GM11168 (cell line): ENCODE data around the gene RAPGEF4.
"Not testable (repeated sequence)": the region's sequence is repeated elsewhere in the genome, so short reads cannot be mapped to it uniquely, and the experiment has no call there.

Experiments
- in situ Hi-C: fragments of 300-500 bp; cut with MboI; formaldehyde crosslinking; loops from one replicate; pipeline ENCODE4 v1.12.0; 2022; ENCODE audit warnings: low sequenced_read_pairs; ENCODE audit not compliant: unreplicated experiment

RAPGEF4 gene

DNA sequence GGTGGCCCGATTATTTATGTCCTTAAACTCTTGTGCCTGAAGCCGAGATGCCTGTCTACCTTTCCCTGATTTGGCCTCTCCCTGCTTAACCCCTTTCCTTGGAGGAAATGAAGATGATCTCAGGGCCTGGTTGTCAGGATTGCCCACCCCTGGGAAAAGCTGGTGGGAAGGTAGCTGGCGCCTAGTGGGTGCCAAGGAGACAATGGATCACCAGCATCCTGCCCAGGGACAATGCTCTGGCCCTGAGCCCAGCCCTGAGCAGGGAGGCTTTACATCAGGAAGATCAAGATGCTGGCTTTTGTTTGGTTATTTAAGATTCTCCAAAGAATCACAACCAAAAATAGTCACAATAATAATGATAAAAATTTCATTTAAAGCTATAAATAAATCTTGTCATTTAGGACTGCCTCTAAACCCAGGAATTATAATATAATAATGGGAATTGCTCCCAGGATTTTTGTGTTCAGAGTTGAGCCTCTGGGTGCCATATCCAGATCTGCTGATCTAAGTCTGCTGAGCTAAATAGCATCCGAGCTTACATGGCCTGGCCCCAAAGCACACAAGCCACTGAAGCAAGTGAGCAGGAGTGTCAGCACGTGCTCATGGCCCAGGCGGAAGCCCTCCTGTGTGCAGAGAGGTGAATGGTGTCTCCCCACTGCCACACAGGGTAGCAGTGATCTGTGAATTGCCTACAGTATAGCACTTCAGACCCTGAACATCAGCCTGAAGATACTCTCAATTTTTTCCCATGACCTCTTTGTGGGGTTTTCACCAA, 282.2 kb downstream of the RAPGEF4 start:
- in situ Hi-C loops, result no loop called here

DNA sequence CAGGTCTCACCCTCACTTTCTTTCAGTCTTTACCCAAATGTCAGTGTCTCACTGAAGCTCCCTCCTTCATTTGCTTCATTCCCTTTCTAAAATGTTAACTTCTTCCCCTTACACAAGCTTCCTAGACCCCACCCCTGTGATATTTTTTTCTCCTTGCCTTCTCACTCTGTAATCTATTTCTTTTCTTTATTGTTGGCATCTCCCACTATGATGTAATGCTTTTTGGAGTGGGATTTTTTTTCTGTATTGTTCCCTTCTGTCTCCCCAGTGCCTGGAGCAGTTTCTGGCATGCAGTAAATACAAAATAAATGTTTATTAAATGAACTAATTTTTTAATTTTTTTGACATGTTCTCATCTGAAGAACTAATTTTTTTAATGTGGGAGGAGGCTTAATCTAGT, 284.1 kb downstream of the RAPGEF4 start:
- in situ Hi-C loops, result no loop called here

DNA sequence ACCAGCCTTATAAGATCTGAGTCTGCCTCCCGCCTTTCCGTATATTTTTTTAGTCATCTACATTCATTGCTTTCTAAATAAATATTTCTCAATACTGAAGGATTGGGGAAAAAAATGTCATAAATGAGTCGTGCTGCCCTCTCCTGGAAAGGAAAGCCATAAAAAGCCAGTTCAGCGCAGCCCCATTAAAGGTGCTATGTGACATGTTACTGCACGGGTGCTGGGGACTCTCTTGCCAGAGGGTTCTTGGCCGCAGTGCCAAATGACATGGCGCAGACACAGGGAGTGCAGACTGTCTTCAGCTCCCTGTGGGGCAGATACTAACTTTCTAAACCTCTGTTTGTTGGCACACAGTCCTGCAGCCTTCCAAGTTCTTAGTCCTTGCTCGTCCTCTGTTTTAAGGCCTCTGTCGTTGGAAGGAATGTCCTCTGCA, 286.3 kb downstream of the RAPGEF4 start:
- in situ Hi-C loops, result no loop called here

DNA sequence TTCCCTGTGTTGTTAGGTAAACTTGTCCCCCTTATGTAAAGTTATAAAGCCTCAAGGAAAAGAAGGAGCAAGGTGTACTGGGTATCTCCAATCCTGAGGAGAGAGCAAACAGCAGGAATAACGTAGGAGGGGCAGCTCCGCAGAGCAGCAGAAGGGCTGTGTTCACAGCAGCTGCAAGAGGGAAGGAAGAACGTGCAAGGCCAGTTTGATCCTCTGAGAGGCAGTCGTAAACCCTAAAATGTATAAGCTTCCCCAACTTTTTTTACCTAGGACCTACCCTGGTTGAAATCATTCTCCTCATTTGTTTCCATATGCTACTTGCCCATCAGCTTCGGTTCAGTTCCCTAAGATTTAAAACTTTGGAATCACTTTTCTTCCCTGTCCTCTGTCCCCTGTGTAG, 288.1 kb downstream of the RAPGEF4 start:
- in situ Hi-C loops, result no loop called here

DNA sequence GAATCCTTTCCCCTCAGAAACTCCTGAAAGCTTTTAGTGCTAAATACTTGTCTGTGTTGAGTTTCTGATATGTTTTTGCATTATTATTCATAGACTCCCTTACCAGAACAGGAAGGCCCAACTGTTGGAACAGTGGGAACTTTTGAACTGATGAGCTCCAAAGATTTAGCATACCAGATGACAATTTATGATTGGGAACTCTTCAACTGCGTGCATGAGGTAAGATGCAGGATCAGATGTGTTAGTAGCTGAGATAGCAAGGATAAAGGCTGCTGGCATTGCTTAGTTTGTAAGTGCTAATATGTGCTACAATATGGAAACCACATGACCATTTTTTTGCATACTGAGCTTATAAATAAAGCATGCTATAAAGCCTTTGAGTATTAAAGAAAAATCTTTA, 290.8 kb downstream of the RAPGEF4 start:
- in situ Hi-C loops, result no loop called here

DNA sequence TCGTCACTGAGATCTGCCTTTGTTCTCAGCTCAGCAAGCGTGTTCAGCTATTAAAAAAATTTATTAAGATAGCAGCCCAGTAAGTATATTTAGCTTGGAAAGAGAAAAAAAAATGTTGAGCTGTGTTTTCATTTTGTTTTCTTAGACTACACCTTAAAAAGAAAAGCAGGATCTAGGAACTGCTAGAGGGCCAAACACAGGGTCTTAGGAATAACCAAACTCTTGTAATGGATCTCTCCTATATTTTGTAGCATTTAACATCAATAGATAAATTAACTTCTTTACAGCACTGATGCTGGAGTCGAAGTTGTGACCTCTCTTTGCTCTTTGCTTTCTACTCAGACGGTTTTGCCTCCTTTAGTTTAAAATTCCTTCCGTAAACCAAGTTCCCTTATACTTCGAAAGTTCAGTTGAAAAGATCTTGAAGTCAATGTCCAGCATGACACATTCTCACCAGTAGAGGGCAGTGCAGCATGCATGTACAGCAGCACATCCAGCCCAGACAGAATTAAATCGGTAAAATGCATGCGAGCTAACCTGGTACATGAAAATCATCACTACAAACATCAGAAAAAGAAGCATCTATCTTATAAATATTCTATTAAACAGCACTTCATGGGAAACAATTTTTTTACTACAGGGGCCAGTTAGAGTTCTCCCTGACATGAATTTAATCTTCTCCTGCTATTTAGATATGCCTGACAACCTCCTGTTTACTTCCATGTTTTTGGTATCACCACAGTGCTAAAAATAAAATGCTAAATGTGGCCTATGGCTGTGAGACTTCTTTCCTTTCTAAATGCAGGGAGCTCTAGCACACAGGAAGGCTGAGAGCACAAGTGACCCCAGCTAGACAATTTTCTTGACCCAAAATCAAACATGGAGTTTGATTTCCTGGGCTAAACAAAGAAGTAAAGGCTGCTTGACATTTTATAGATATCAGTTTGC, 291.8 kb downstream of the RAPGEF4 start:
- in situ Hi-C loops, result no loop called here

DNA sequence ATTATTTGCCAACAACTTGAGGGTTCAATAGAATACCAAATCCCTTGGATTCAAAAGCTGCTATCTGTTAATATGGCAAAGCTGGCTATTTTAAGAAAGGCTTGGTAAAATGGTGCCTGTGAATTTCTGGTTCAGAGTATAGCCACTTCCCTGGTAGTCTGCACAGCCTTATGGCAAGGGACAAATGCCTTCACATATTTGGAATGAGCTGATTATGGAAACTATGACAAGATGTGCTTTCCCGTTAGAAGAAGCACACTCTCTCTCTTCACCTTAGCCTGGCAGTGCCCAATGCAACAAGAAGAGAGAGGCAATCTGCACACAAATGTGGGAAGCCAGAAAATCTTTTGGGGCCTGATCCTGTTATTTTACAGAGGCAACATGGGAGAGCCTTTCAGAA, 292.5 kb downstream of the RAPGEF4 start:
- in situ Hi-C loops, result no loop called here

DNA sequence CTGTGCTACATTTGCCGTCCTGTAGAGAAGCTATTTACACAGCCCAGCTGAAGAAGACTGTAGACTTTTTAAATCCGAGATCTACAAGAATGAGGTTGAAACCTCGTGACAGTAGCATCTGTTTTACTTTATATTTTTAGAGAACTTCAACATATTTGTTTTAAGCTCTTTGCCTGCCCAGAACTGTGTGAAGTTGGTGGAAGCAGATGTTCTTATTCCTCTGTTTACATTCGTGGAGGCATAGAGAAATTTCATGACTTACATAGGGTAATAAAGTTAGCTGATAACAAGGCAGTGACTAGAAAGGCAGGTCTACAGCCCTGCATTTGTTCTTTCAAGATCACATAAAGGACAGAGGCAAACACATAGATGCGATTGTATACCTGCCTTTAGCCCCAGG, 293.0 kb downstream of the RAPGEF4 start:
- in situ Hi-C loops, result no loop called here

DNA sequence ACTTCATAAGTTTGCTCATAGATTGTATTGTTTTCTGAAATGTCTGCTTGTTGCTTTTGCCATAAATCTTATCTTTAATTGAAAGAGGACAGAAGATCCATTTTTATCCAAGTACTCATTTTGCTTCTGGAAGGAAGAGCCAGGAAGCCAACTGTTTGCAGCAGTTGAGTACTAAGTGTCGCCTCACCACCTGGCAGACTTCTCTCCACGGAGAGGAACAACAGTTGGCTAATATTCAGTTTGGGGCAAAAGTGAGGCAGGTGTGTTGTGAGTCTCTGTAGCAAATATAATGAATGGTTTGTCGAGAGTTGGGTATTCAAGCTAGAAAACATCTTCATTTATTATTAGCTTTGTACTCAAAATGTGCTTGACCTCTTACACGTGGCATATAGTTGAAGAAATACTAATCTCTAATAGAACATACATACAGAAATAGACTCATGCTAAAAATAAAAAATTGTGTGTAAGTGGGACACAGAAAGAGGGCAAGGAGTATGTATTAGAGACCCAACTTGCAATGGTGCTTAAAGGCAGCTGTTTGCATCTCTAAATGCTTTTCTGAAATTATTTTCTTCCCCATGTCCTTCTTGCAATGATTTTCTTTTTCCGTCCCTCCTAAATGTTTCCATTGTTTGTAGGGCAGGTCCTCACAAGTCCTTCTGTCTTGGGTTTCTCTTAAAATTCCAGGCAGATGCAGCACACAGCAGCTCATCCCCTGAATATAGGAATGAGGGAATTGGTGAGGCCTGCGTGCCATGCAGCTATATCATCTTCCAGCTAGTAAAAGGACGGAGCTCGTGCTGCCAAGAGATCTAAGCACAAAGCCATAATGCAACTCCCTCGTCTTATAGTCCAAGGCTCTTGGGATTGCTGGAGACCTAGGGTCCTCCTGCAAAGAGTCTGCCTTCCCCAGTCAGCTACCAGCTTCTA, 295.2 kb downstream of the RAPGEF4 start:
- in situ Hi-C loops, result loop anchor here (5.0 kb wide), 1 partner anchor 181 kb away; no protein-coding TSS in a partner anchor

DNA sequence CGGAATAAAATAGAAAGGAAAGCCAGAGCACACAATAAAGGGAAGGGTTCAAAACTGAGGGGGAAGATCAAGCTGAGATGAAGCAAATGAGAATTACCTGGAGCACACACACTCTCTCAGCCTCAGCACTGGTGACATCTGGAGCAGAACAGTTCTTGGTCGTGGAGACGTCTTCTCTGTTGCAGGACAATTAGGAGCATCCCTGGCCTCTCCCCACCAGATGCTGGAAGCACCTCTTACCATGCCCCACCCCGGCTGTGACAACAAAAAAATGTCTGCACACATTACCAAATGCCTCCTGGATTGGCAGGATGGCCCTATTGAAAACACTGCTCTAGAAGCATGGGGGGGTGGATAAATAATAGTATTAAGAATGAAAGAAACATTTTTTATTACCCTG, 296.4 kb downstream of the RAPGEF4 start:
- in situ Hi-C loops, result loop anchor here (5.0 kb wide), 1 partner anchor 180 kb away; no protein-coding TSS in a partner anchor

DNA sequence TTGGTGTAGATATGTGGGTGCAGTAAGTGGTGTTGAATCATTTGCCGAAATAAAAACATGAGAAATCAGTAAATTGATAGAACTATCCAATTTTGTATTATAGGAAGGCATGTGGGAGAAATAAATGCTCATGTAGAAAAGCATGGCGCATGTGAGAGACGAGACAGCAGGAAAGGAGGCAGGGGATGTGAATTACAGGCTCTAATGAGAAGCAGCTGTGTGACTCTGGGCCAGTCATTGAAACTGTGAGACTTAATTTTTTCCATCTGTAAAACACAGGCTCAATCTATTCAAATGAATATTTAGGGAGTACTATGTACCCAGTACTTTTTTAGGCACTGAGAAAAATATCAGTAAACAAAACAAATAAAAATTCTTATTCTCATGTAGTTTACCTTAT, 297.4 kb downstream of the RAPGEF4 start:
- in situ Hi-C loops, result loop anchor here (5.0 kb wide), 1 partner anchor 179 kb away; no protein-coding TSS in a partner anchor

DNA sequence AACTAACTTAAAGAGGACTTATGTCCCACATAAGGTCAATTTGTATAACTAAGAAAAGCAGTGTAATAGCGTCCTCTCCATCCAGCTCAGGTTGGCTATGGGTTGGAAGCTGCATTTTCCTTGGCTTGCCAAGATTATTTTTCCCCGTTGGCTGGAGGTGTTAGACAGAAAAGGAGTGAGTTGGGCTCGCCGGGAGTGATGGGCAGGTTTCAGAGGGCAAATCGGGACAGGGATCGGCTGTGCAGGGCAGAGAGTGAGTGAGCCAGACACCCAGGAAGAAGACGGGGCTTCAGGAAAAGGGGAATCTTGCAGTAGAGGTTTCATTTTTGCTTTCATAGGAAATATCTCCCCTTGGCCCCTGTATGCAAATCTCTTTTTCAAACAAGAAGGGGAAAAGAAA, 298.5 kb downstream of the RAPGEF4 start:
- in situ Hi-C loops, result loop anchor here (5.0 kb wide), 1 partner anchor 178 kb away; no protein-coding TSS in a partner anchor

DNA sequence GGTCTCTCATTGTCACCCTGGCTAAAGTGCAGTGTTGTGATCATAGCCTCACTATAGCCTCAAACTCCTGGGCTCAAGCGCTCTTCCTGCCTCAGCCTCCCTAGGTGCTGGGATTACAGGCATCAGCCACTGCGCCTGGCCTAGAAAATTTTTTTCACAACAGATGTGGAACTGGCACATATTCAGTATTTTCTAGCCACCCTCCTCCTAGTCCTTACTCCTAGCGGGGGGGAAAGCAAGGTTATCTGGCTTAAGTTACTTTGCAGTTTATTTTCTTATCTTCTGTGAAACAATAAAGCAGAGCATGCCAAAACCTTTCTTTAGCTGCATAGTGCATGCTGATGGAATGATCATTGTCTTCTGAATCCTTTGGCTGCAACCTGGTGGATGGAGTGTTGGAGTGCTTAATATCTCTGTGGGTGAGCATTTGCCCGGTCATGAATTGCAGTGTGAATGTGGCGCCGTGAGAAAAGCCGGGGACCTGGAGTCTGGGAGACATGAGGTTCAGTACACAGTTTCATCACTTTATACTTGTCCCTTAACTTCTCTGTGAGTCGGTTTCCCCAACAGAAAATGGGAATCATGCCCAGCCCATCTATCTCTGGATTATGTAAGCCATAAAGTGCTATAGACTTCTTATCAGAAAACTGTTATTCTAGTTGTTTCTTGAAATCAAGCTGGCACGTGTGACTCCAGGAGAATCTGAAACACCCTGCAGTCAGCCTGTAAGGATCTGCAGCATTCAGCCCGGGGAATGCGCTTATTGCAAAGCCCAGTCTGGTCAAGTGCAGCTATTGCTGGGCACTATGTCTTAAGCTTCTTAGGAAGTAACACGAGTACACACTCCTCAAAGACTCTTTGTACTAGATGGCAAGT, 301.8 kb downstream of the RAPGEF4 start:
- in situ Hi-C loops, result no loop called here

DNA sequence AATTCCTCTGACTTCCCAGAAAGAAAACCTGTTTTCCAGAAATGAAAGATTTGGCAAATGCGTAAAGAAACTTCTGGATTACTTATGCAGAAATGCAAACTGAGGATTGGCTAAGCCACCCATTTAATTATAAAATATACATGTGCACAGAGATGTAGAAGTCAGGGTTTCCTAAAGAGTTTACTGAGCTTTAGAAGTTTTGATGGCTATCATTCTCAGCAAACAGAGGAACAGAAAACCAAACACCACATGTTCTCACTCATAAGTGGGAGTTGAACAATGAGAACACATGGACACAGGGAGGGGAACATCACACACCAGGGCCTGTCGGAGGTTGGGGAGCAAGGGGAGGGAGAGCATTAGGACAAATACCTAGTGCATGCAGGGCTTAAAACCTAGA, 302.6 kb downstream of the RAPGEF4 start:
- in situ Hi-C loops, result not testable (repeated sequence)

DNA sequence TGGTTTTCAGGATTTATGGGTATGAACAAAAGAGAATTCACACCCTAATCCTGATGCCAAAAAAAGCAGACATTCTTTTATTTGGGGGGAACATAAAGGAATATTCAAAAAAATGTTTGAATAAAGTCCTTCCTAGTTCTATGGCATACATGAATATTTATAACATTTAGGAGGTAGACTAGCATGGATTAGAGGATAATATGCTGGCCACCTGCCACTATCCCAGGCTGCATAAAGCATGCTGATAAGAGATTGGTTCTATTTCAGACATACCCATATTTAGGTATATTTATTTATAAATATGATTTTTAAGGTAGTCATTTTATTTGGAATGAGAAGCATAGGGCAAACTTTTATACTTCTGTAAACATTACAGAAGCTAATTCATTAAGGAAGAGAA, 305.1 kb downstream of the RAPGEF4 start:
- in situ Hi-C loops, result no loop called here

DNA sequence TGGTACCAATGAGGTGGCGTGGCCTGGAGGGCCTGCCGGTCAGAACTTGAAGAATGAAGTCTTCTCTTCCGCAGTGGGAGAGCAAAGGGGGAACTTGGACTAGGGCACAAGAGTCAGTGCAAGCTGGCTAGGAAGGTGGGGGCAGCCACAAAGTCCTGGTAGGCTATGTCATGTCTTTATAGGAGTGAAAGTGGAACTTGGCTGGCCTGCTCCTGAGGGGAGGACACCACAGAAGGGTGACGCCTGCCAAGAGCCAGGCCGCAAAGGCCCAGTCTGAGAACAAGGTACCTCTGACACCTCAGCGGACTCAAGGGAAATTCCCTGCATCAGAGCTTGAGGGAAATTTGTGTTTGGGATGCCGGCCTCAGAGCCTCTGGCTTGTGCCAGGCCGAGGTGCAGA, 307.8 kb downstream of the RAPGEF4 start:
- in situ Hi-C loops, result no loop called here

DNA sequence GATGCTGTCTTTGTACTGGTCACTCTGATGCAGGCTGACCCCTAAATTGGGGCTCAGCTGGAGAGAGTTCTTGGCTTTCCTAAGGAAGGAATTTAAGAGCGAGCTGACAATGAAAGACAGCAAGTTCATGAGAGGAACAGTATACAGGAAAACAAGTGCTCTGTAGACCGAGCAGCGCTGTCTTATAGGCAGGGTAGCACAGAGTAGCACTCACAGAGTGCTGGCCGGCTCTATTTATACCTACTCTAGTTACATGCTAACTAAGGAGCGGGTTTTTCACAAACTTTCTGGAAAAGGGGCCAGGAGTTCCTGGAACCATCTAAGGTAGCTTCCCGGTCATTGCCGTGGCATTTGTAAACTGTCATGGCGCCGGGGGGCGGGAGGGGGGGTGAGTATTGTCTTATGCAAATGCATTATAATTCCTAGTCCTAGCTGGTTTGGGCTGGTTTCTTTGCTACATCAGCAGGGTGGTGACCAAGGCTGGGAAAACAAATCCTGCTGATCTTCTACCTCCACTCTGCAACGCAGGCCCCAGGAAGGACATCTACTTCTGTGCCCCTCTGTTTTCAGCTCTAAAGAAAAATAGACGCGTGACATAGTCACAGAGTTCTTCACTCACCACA, 308.4 kb downstream of the RAPGEF4 start:
- in situ Hi-C loops, result no loop called here

DNA sequence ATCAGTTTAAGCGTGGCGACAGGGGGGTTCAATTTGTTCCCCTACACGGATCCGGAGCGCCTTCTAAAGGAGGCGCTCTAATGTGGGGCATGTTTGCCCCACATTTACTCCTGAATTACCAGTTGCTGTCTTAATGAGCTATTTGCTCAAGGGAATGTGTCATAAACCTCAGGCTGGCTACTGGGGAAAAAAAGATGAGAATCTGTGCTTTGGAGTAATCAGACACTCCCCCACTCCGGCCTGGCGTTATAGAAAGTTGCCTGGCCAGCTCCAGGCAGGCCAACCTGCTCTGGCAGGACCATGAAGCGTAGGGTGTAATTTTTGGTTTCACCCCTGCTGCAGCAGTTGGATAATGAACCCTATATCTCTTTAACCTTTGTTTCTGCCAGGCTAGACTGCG, 309.0 kb downstream of the RAPGEF4 start:
- in situ Hi-C loops, result no loop called here

DNA sequence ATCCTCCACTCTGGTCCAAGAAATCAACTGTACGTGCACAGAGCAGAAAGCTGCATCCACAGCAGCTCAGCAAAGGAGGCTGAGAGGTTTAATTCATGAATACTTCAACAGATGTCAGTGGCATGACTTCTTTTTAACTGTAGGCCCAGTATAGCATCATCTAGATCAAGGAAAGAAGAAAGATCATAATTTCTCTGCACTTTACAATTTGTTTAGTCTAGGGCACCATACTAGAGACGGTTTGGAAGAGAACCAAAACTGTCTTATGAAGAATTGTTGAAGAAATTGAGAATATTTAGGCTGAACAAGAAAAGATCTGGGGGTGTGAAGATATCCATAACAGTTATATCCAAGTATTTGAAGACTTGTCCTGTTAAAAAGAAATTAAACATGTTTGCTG, 309.5 kb downstream of the RAPGEF4 start:
- in situ Hi-C loops, result no loop called here
